GM18867 (cell line): ENCODE measurements around the gene NOTCH3.
A peak's percentile ranks its signal among the peaks of the same experiment; 100 is the strongest.

Source experiments
- ATAC-seq: cut with Tn5 transposase; IDR thresholded peaks from one replicate; pipeline ENCODE4 v1.9.1; 2021; ENCODE audit warnings: mild to moderate bottlenecking, moderate library complexity; ENCODE audit not compliant: unreplicated experiment

Gene NOTCH3

DNA sequence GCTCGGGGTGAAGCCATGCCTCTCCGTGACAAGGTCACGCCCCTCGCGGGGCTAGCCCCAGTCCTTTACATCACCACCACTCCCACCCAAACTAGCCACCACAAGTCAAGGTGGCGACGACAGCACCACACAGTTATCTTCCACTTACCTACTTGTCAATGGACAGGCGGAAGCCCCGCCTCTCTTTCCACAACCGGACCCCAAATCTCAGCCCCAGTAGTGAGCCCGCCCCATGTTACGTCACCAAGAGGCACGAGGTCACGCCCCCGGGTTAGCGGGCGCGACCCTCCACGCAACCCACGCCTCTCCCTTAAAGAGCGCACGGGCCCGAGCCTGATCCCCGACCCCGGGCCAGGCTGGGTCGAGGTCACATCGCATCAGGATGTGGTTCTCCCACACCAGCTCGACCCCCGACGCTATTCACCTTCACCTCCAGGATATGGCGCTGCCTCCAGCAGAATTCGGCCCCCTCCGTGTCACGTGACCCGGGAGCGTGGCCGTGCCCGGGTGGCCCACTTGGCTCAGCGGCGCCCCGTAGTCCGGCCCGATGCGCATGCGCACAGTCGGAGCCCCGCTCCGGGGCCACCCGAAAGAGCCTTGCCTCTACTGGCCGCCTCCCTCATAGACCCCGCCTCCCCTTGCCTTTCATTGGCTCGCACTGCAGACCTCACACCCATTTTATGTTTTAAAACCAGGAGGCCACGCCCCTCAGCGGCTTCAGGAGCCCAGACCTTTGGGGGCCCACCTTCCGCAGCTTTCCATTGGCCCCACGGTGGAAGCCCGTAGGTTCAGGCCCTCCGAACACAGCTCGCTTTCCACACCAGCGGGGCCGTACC, 75.3 kb downstream of the NOTCH3 start:
- ATAC-seq: peak; percentile 87

- ATAC-seq: no peak
These were observed 76.1 kb downstream of the NOTCH3 start for GRCh38 chr19:15124572-15125231.

- no peak for ATAC-seq
These were observed 76.9 kb downstream of the NOTCH3 start for GRCh38 chr19:15123900-15124299.

DNA sequence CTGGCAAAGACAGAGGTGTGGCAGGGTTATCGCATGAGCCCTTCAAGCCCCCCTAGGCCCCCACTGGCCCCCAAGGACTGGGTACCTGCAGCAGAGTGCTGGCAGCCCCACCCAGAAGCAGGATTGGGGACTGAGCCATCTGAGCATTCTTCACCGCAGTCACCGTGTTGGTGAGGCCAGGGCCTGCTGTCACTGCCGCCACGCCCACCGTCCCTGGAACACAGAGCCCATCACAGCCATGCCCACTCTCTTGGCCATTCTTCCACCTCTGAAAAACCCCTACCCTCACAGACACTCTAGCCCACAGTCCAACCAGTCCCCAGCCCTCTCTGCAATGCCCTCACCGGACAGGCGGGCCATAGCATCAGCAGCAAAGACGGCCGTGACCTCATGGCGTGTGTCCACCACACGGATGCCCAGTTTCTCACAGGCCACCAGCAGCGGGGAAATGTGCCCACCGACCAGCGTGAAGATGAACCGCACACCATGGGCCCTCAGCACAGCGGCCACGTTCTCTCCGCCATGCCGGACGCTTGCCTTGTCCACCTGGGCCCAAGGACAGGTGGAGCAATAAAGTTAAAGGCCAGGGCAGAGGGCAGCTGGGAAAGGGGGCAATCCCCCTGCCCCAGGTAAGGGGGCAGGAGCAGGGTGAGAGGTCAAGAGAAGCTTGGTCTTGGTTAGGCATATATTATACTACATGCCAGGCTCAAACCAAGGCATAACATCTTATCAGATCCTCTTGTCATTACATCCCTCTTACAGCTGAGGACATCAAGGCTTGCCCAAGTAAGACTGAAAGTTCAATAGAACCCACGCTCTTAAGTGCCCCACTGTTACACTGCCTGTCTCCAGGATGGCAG, 77.5 kb downstream of the NOTCH3 start:
- no peak for ATAC-seq

- ATAC-seq: no peak
These were observed 78.3 kb downstream of the NOTCH3 start for GRCh38 chr19:15122331-15123030.

DNA sequence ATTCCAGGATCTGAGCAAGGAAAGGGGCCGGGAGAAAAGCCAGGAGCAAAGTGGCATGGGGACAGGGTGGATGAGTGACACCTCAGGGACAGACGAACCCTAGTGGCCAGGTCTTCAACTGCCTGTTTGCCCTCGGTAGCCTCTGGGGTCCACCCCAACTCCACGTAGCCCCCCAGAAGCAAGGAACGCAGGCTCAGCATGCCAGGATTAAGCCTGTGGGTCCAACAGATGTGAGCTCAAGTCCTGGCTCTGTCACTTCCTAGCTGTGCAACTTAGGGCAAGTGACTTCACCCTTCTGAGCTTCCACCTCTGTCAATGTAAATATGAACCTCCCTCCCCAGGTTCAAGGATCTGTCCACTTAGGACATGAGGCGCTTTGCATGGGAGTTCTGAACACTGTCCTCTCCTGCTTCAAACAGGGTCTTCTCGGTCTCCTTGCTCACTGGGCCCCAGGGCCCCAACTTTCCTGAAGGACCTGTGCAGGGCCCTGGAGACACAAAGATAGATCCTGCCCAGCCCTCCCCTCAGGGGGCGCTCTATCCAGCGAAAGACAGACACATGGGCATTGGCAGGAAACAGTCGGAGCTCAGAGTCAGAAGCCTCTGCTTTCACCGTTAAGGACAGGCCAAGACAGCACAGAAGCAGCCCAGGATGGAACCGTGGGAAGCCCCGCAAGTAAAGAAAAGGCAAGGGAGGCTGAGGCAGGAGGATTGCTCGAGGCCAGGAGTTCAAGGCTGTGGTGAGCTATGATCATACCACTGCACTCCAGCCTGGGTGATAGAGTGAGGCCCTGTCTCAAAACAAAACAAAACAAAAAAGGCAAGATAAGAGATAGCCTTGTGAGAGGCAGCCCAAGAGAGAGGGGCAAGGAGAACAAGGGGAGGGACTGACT, 80.4 kb downstream of the NOTCH3 start:
- ATAC-seq: no peak

DNA sequence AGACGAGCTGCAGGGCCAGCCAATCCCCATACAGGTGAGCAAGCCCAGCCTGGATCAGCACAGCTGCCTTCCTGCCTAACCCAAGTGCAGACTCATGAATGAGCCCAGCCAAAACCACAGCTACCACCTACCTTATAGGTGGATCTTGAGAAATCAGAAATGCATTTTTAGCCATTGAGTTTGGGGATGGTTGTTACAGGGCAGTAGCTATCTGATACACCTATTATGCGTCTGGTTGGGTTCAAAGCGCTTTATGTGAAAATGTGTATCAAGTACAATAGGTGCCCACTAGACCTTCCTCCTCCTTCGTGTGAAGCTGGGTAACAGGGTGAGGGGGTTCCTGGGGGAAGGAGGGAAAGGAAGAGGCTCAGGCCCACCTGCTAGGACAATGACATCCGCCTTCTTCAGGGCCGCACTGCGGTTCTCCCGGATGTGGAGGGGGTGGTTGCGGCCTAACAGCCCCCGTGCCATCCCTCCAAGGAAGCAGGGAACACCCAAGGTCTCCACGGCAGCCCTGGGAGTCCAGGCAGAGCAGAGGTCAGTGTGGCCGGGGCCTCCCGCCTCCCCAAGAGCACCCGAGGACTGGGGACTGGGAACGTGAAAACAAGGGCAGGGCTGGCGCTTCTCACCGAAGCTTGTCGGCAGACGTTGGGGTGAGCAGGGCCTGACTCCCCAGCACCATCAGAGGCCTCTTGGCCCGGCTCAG, 81.9 kb downstream of the NOTCH3 start:
- no peak for ATAC-seq

- ATAC-seq: no peak
These were observed 82.5 kb downstream of the NOTCH3 start for GRCh38 chr19:15118248-15118647.

DNA sequence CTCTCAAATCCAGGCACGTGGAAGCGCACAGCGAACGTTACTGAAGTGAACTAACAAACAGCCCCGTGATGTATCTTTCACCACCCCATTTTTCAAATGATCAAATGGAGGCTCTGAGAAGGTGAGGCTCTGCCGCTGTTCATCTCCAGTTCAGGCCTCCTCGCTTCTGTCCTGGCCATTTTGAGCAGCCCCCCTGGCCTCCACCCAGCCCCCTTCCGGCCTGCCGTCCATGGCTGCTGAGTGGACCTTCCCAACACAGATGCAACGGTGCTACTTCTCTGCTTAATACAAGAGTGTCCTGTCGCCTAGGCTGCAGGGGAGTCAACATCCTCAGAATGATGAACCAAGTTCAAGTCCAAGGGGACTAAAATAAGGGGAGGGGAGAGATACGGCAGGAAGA, 83.9 kb downstream of the NOTCH3 start:
- no peak for ATAC-seq

GRCh38 chr19:15115762-15116615, 84.8 kb downstream of the NOTCH3 start:
- no peak for ATAC-seq

DNA sequence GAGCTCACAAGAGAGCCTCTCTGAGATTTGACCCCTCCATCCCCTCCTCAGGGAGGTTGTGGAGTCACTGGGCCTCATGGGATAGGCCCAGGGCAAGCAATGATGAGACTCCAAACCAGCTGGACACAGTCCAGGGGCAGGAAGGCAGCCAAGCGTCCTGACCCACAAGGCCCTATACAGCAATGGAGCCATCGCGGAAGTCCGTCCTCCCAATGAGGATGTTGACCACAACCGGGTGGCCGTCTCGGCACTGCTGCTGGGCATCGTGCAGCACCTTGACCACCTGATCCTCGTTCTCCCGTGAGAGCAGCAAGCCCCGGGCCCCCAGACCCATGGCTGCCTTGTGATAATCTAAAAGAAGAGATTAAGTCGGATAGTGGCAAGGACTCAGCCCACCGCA, 85.7 kb downstream of the NOTCH3 start:
- ATAC-seq: no peak

DNA sequence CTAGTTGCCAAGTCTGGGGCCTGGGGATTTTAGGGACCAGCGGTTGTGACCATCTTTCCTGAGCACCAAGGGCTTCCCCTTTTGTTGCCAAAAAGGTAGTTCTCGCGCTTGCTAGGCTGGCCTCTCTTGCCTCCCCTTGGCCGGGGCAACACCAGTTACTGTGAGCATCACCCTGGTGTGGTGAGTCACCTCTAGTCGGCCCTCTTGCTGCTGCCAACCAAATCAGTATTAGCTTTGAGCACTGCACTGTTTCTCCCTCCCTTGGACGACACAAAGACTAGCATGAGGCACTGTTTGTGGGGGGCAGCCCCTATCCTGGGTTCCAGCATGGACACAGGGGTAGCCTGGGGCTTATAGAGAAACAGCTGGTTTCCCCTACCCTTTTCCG, 86.6 kb downstream of the NOTCH3 start:
- ATAC-seq: no peak

- no peak for ATAC-seq
These were observed 87.3 kb downstream of the NOTCH3 start for GRCh38 chr19:15113245-15114152.

DNA sequence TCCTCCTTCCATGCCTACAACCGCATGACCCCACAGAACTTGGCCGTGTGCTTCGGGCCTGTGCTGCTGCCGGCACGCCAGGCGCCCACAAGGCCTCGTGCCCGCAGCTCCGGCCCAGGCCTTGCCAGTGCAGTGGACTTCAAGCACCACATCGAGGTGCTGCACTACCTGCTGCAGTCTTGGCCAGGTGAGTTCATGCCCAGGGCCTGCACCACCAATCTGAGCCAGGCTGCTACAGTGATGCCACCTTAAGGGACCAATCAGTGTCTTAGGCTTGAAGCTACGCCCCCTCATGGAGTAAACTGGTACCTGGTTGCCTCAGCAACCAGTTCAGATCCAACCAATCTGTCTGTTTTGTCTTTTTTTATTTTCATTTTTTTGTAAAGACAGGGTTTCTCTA, 88.4 kb downstream of the NOTCH3 start:
- ATAC-seq: no peak

GRCh38 chr19:15111758-15112157, 89.0 kb downstream of the NOTCH3 start:
- ATAC-seq: no peak

- no peak for ATAC-seq
These were observed 90.4 kb downstream of the NOTCH3 start for GRCh38 chr19:15110418-15110815.

- ATAC-seq: no peak
These were observed 90.9 kb downstream of the NOTCH3 start for GRCh38 chr19:15109768-15110417.
